HG03521 (cell line): ENCODE results near the gene SOBP.
"Not testable (repeated sequence)": the region's sequence is repeated elsewhere in the genome, so short reads cannot be mapped to it uniquely, and the experiment has no call there.

Source experiments
- ATAC-seq: cut with Tn5 transposase; IDR thresholded peaks from one replicate; pipeline ENCODE4 v1.9.1; 2021; ENCODE audit warnings: mild to moderate bottlenecking, moderate library complexity; ENCODE audit not compliant: unreplicated experiment

SOBP gene

GRCh38 chr6:107489636-107490565 is at the start of gene SOBP:
TSS of gene SOBP (plus strand) at chr6:107490117. CDS start at chr6:107490617, 500 bp downstream.
- ATAC-seq: no peak

GRCh38 chr6:107440936-107441335 is 49.0 kb upstream of the SOBP start:
- no peak for ATAC-seq

GRCh38 chr6:107441682-107442081 is 48.2 kb upstream of the SOBP start:
- ATAC-seq: no peak

GRCh38 chr6:107442938-107443607 is 46.8 kb upstream of the SOBP start:
- ATAC-seq: no peak

GRCh38 chr6:107443608-107444267 is 46.2 kb upstream of the SOBP start:
- ATAC-seq: no peak

GRCh38 chr6:107444277-107444676 is 45.6 kb upstream of the SOBP start:
- no peak for ATAC-seq

- ATAC-seq: no peak
Measured at GRCh38 chr6:107447663-107448216, 42.2 kb upstream of the SOBP start.

GRCh38 chr6:107448776-107449175 is 41.1 kb upstream of the SOBP start:
- no peak for ATAC-seq

- ATAC-seq: peak; percentile 26
Measured at GRCh38 chr6:107458672-107459282, 31.1 kb upstream of the SOBP start.

GRCh38 chr6:107459283-107460082 is 30.4 kb upstream of the SOBP start, which contains the start of gene PDSS2:
TSS of gene PDSS2 (minus strand) at chr6:107459564. CDS start at chr6:107459285, 279 bp downstream.
- ATAC-seq: peak; percentile 93

- ATAC-seq: no peak
Measured at GRCh38 chr6:107460083-107460631, 29.8 kb upstream of the SOBP start.

GRCh38 chr6:107466062-107466461 is 23.9 kb upstream of the SOBP start:
- no peak for ATAC-seq

- no peak for ATAC-seq
Measured at GRCh38 chr6:107470364-107470763, 19.6 kb upstream of the SOBP start.

- ATAC-seq: no peak
Measured at GRCh38 chr6:107473660-107474059, 16.3 kb upstream of the SOBP start.

- ATAC-seq: not testable (repeated sequence)
Measured at GRCh38 chr6:107475360-107475759, 14.6 kb upstream of the SOBP start.

- not testable (repeated sequence) for ATAC-seq
Measured at GRCh38 chr6:107475826-107476225, 14.1 kb upstream of the SOBP start.

- no peak for ATAC-seq
Measured at GRCh38 chr6:107479089-107479690, 10.7 kb upstream of the SOBP start.

GRCh38 chr6:107485157-107485556 is 4.8 kb upstream of the SOBP start:
- ATAC-seq: no peak
